ENCODE results near the gene KIAA0319L. TPM values are rescaled to one million over a fixed set of nuclear protein-coding genes. Genes with fewer than 3 reads are reported as not detected.

The KIAA0319L gene
- total RNA-seq, 1 donor from 2014 or later: 50.6 TPM

GRCh38 chr1:35408925-35409324, 148.3 kb downstream of the KIAA0319L start:
- Histone ChIP-seq H3K27ac (no peak overlapping the region), H3K9me3 (no peaks in the 10 kb centered on the region), H3K36me3 (peaks cover 0 to 39% of the 10 kb centered on the region in 2 donors), H3K27me3 (no peaks in the 10 kb centered on the region), H3K4me3 (no peak overlapping the region), H3K4me1 (no peaks in the 10 kb centered on the region)
- intact Hi-C loops (cut with DNase I): no loop called here
- DNase-seq (ENCODE audit: extremely low spot score in 2 of 2): no peak
- no peak for TF ChIP-seq POLR2A (IDR thresholded peaks at IDR 0.05)

DNA sequence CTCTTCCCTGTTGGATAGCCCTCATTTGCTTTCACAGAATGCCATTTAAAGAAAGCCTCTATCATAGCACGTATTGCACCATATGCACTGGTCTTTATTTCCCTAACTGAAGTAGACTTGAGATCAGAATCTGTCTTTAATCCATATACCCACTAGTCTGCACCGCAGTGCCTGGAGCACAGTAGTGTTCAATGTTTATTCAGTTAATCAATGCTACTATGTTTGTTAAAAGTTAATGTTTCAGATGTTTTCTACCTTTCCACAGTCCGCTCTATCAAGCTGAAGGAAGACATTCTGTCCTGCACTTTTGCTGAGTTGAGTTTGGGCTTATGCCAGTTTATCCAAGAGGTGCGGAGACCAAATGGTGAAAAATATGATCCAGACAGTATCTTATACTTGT, 149.5 kb downstream of the KIAA0319L start:
- TF ChIP-seq CTCF (IDR thresholded peaks at IDR 0.05) (no peak), POLR2AphosphoS5 (IDR thresholded peaks at IDR 0.05; ENCODE audit: insufficient read depth in 1 of 2, low read depth in 1 of 2) (no peak), POLR2A (IDR thresholded peaks at IDR 0.05) (no peak)
- no peak overlapping the region for H3K4me3 ChIP-seq
- H3K27ac ChIP-seq: no peak overlapping the region
- no peak for DNase-seq (ENCODE audit: extremely low spot score in 2 of 2)
- no peaks in the 10 kb centered on the region for H3K4me1 ChIP-seq
- H3K27me3 ChIP-seq: no peaks in the 10 kb centered on the region
- peaks cover 0 to 51% of the 10 kb centered on the region in 2 donors for H3K36me3 ChIP-seq
- H3K9me3 ChIP-seq: no peaks in the 10 kb centered on the region
- intact Hi-C loops (cut with DNase I): no loop called here

- Histone ChIP-seq H3K9me3 (no peaks in the 10 kb centered on the region), H3K27me3 (no peaks in the 10 kb centered on the region), H3K36me3 (peaks cover 0 to 52% of the 10 kb centered on the region in 2 donors), H3K27ac (no peak overlapping the region), H3K4me1 (no peaks in the 10 kb centered on the region), H3K4me3 (no peak overlapping the region)
- no peak for TF ChIP-seq POLR2AphosphoS5 (IDR thresholded peaks at IDR 0.05; ENCODE audit: insufficient read depth in 1 of 2, low read depth in 1 of 2)
- no peak for TF ChIP-seq CTCF (IDR thresholded peaks at IDR 0.05)
- no peak for TF ChIP-seq POLR2A (IDR thresholded peaks at IDR 0.05)
- intact Hi-C loops (cut with DNase I): no loop called here
- DNase-seq (ENCODE audit: extremely low spot score in 2 of 2): no peak
These were observed 151.1 kb downstream of the KIAA0319L start for GRCh38 chr1:35406103-35406502.

GRCh38 chr1:35401049-35401448, 156.2 kb downstream of the KIAA0319L start:
- Histone ChIP-seq H3K9me3 (no peaks in the 10 kb centered on the region), H3K4me3 (no peak overlapping the region), H3K36me3 (peaks cover 7 to 71% of the 10 kb centered on the region in 2 donors), H3K27ac (no peak overlapping the region), H3K4me1 (no peaks in the 10 kb centered on the region), H3K27me3 (no peaks in the 10 kb centered on the region)
- TF ChIP-seq POLR2AphosphoS5 (IDR thresholded peaks at IDR 0.05; ENCODE audit: insufficient read depth in 1 of 2, low read depth in 1 of 2) (no peak), CTCF (IDR thresholded peaks at IDR 0.05) (no peak), POLR2A (IDR thresholded peaks at IDR 0.05) (no peak)
- DNase-seq (ENCODE audit: extremely low spot score in 2 of 2): no peak
- intact Hi-C loops (cut with DNase I): no loop called here

- Histone ChIP-seq H3K27me3 (no peaks in the 10 kb centered on the region), H3K9me3 (no peaks in the 10 kb centered on the region), H3K36me3 (peaks cover 7 to 77% of the 10 kb centered on the region in 2 donors), H3K27ac (no peak overlapping the region), H3K4me1 (no peaks in the 10 kb centered on the region), H3K4me3 (no peak overlapping the region)
- DNase-seq (ENCODE audit: extremely low spot score in 2 of 2): no peak
- no peak for TF ChIP-seq CTCF (IDR thresholded peaks at IDR 0.05)
- no peak for TF ChIP-seq POLR2AphosphoS5 (IDR thresholded peaks at IDR 0.05; ENCODE audit: insufficient read depth in 1 of 2, low read depth in 1 of 2)
- no peak for TF ChIP-seq POLR2A (IDR thresholded peaks at IDR 0.05)
- intact Hi-C loops (cut with DNase I): no loop called here
These were observed 158.5 kb downstream of the KIAA0319L start for GRCh38 chr1:35398739-35399138.
